Endothelial cell of umbilical vein (primary cell): ENCODE measurements around the gene INTS4. TPM values are rescaled to one million over a fixed set of nuclear protein-coding genes. Genes with fewer than 3 reads are reported as not detected.

Experiments
- BruUV-seq: library from RNA; stranded (reverse); fragments of 400-500 nt; replicated peaks from 2 replicates; lab custom pipeline; 2021; lab: Mats Ljungman, UMichigan
- CTCF ChIA-PET: fragments of 300-600, 350-600 bp; sonication (Branson Sonifier 250); formaldehyde crosslinking; loops from one replicate; lab custom pipeline; 2021; ENCODE audit warnings: antibody characterized with exemption, inconsistent platforms; lab: Charles Lee
- POLR2A ChIA-PET: fragments of 300-600, 350-600 bp; sonication (Branson Sonifier 250); formaldehyde crosslinking; loops from one replicate; lab custom pipeline; 2021; ENCODE audit warnings: antibody characterized with exemption, inconsistent platforms; lab: Charles Lee
- DNase-seq: peaks from one replicate; pipeline ENCODE4 v3.0.0-alpha.2; 2011; ENCODE audit warnings: low read depth, low spot score
- FAIRE-seq: peaks from 2 replicates; lab custom pipeline; 2011; peaks lifted over from hg19 to GRCh38; lab: Jason Lieb, UNC
- H2AFZ ChIP-seq: 2 replicates; pipeline ENCODE4 v1.6.0; 2012; ENCODE audit warnings: low read depth, low read length, control low read depth, inconsistent platforms
- H3K27ac ChIP-seq: 2 replicates; pipeline ENCODE4 v1.5.1; 2011; ENCODE audit warnings: low read depth, mild to moderate bottlenecking, control low read depth, low read length, moderate library complexity; ENCODE audit not compliant: insufficient read depth
- H3K27me3 ChIP-seq, 2 experiments: 2 replicates each; pipeline versions ENCODE4 v1.6.0 to v1.6.1; 2011; ENCODE audit warnings: low read length in 2 of 2, mixed read lengths in 1 of 2; ENCODE audit not compliant: control insufficient read depth in 2 of 2, insufficient read depth in 2 of 2
- H3K36me3 ChIP-seq, 2 experiments: 2 replicates in 1 of 2; 3 replicates in 1 of 2; pipeline ENCODE4 v1.5.1; 2011; ENCODE audit warnings: low read length in 2 of 2, mild to moderate bottlenecking in 1 of 2, moderate library complexity in 1 of 2; ENCODE audit not compliant: control insufficient read depth in 2 of 2, insufficient read depth in 2 of 2; ENCODE audit errors: extremely low read depth in 1 of 2
- H3K4me1 ChIP-seq: 3 replicates; pipeline ENCODE4 v1.5.1; 2011; ENCODE audit warnings: mild to moderate bottlenecking, low read length; ENCODE audit not compliant: control insufficient read depth, insufficient read depth; ENCODE audit errors: extremely low read depth
- H3K4me2 ChIP-seq: 2 replicates; pipeline ENCODE4 v1.6.1; 2011; ENCODE audit warnings: low read length, control low read depth, mixed read lengths; ENCODE audit not compliant: insufficient read depth
- H3K4me3 ChIP-seq, 3 experiments: fragments of 200-600 bp in 1 of 3; sonication (generic), shearing (Covaris generic) in 1 of 3; replicated peaks in 1 of 3; 2 replicates each; pipeline ENCODE4 v1.5.1; 2011 to 2016; ENCODE audit warnings: control low read depth in 3 of 3, low read length in 3 of 3, mild to moderate bottlenecking in 2 of 3, inconsistent platforms in 1 of 3, low read depth in 1 of 3, moderate library complexity in 1 of 3; ENCODE audit not compliant: insufficient read depth in 1 of 3
- H3K79me2 ChIP-seq: 2 replicates; pipeline ENCODE4 v1.6.0; 2012; ENCODE audit warnings: low read length, inconsistent platforms; ENCODE audit not compliant: control insufficient read depth, insufficient read depth
- H3K9ac ChIP-seq: replicated peaks from 2 replicates; pipeline ENCODE3; 2011; ENCODE audit warnings: low read length, control low read depth; ENCODE audit not compliant: insufficient read depth; ENCODE audit errors: extremely low read depth
- H3K9me1 ChIP-seq: replicated peaks from 3 replicates; pipeline ENCODE4 v1.6.0; 2011; ENCODE audit warnings: mild to moderate bottlenecking, low read length; ENCODE audit not compliant: control insufficient read depth, insufficient read depth; ENCODE audit errors: extremely low read depth
- H3K9me3 ChIP-seq: replicated peaks from 2 replicates; pipeline ENCODE4 v1.5.1; 2012; ENCODE audit warnings: low read length, inconsistent platforms; ENCODE audit not compliant: control insufficient read depth, insufficient read depth
- H4K20me1 ChIP-seq: replicated peaks from 2 replicates; pipeline ENCODE3; 2011; ENCODE audit warnings: mild to moderate bottlenecking, low read length; ENCODE audit not compliant: control insufficient read depth, insufficient read depth; ENCODE audit errors: extremely low read depth
- CTCF ChIP-seq, 2 donors: IDR thresholded peaks; 1 replicate in 1 of 2; 2 replicates in 1 of 2; pipeline ENCODE4 v1.5.1; 2011; ENCODE audit warnings: low read length in 2 of 2, mild to moderate bottlenecking in 2 of 2, moderate library complexity in 2 of 2, control low read depth in 1 of 2, inconsistent platforms in 1 of 2, low read depth in 1 of 2; ENCODE audit not compliant: insufficient read depth in 1 of 2; ENCODE audit errors: extremely low read depth in 1 of 2
- JUN ChIP-seq: IDR thresholded peaks from 2 replicates; pipeline ENCODE4 v1.6.1; 2011; ENCODE audit warnings: borderline replicate concordance, low read depth; ENCODE audit not compliant: insufficient read length, insufficient read depth
- MAX ChIP-seq: IDR thresholded peaks from 2 replicates; pipeline ENCODE4 v1.6.1; 2011; ENCODE audit not compliant: insufficient read depth, insufficient read length
- MYC ChIP-seq: IDR thresholded peaks from one replicate; pipeline ENCODE4 v1.6.1; 2011; ENCODE audit warnings: mild to moderate bottlenecking, low read depth, low read length
- POLR2A ChIP-seq: IDR thresholded peaks from 2 replicates; pipeline ENCODE4 v1.6.1; 2012; ENCODE audit warnings: low read depth, mild to moderate bottlenecking, control low read depth, low read length
- dilution Hi-C: fragments of 300-500 bp; cut with MboI; formaldehyde crosslinking; loops from one replicate; pipeline ENCODE4 v1.15.0; 2019; ENCODE audit warnings: low sequenced_read_pairs; ENCODE audit not compliant: extremely low pct_ligation_motif_present
- intact Hi-C: fragments of 100-400 bp; cut with micrococcal nuclease; formaldehyde crosslinking; loops from one replicate; pipeline ENCODE4 v1.10.0; 2022
- polyA plus RNA-seq, 4 experiments: library from polyadenylated mRNA; depleted of rRNA in 3 of 4; stranded (reverse) in 3 of 4; unstranded in 1 of 4; fragments of >200 nt; gene quantifications; 2 replicates each; pipeline versions ENCODE4 v1.2.1 to v1.2.3, GENCODE V29; 2011 to 2012; ENCODE audit warnings: missing spikeins in 1 of 4
- total RNA-seq: library from RNA; stranded (reverse); gene quantifications from 2 replicates; pipeline ENCODE4 v1.2.3, GENCODE V29; 2021

The INTS4 gene
- total and polyA plus RNA-seq, 2 donors (not counting 3 experiments of a cell fraction or from before 2014, with no cell fraction given), result 29.2 to 37.8 TPM

GRCh38 chr11:78031629-78032028 is 37.2 kb upstream of the INTS4 start:
- Histone ChIP-seq H3K9me1 (no peaks in the 10 kb centered on the region), H3K4me3 (no peak overlapping the region), H3K27ac (no peak overlapping the region), H3K9ac (no peak overlapping the region), H3K27me3 (no peaks in the 10 kb centered on the region), H3K9me3 (no peaks in the 10 kb centered on the region), H3K36me3 (no peaks in the 10 kb centered on the region), H2AFZ (no peak overlapping the region), H3K4me1 (peaks cover 13% of the 10 kb centered on the region), H3K79me2 (no peaks in the 10 kb centered on the region), H4K20me1 (no peaks in the 10 kb centered on the region), H3K4me2 (no peak overlapping the region)
- intact Hi-C loops (loop anchor here (2.0 kb wide), 2 partner anchors 15 to 37 kb away; partner anchors contain the start of gene INTS4), dilution Hi-C loops (no loop called here)
- DNase-seq, result no peak
- TF ChIP-seq JUN (no peak), MYC (no peak), CTCF (IDR thresholded peaks at IDR 0.05; ENCODE audit: extremely low read depth in 1 of 2, insufficient read depth in 1 of 2, low read depth in 1 of 2, low read length in 2 of 2) (no peak), MAX (no peak), POLR2A (no peak)
- POLR2A ChIA-PET, result no interaction called here
- BruUV-seq, result no TSS peak
- CTCF ChIA-PET, result interaction anchor here (0.7 to 4.3 kb wide), 2 partner anchors 13 to 288 kb away, joined by 3 to 34 read pairs; no protein-coding TSS in a partner anchor
- FAIRE-seq, result no peak
